Measurements from ENCODE around the gene CRACR2B. TPM values are rescaled to one million over a fixed set of nuclear protein-coding genes. Genes with fewer than 3 reads are reported as not detected.

Gene CRACR2B
- total and polyA plus RNA-seq, 2 of the 13 experiments (the other 11 are each of a cell fraction or from before 2014, with no cell fraction given) = 14.9 to 21.0 TPM

- no peak for TF ChIP-seq RBM22 (optimal IDR thresholded peaks at IDR 0.05; ENCODE audit: low read length)
- TF ChIP-seq AHDC1 (CRISPR knock-in tag; IDR thresholded peaks at IDR 0.05; ENCODE audit: borderline replicate concordance) = peak; percentile 48; the same call in 1 of the 2 replicates
- TF ChIP-seq, protein P1, sequence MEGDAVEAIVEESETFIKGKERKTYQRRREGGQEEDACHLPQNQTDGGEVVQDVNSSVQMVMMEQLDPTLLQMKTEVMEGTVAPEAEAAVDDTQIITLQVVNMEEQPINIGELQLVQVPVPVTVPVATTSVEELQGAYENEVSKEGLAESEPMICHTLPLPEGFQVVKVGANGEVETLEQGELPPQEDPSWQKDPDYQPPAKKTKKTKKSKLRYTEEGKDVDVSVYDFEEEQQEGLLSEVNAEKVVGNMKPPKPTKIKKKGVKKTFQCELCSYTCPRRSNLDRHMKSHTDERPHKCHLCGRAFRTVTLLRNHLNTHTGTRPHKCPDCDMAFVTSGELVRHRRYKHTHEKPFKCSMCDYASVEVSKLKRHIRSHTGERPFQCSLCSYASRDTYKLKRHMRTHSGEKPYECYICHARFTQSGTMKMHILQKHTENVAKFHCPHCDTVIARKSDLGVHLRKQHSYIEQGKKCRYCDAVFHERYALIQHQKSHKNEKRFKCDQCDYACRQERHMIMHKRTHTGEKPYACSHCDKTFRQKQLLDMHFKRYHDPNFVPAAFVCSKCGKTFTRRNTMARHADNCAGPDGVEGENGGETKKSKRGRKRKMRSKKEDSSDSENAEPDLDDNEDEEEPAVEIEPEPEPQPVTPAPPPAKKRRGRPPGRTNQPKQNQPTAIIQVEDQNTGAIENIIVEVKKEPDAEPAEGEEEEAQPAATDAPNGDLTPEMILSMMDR (CRISPR knock-in tag; IDR thresholded peaks at IDR 0.05) = no peak
- no peak for TF ChIP-seq ATF1 (CRISPR knock-in tag; IDR thresholded peaks at IDR 0.05)
- TF ChIP-seq HES4 (CRISPR knock-in tag; IDR thresholded peaks at IDR 0.05; ENCODE audit: borderline replicate concordance) = no peak; the same call in 1 of the 2 replicates
- no peak for TF ChIP-seq ZNF746 (CRISPR knock-in tag; IDR thresholded peaks at IDR 0.05)
- TF ChIP-seq TAF1 (CRISPR knock-in tag; IDR thresholded peaks at IDR 0.05) = no peak; the same call in 1 of the 2 replicates
- 0 out of 2 replicates have a peak, but pooled peaks have one; percentile 80 for TF ChIP-seq CHCHD3 (CRISPR knock-in tag; IDR thresholded peaks at IDR 0.05)
- TF ChIP-seq NFIC (IDR thresholded peaks at IDR 0.05; ENCODE audit: low read length) = no peak
- TF ChIP-seq BCL6 (CRISPR knock-in tag; IDR thresholded peaks at IDR 0.05) = no peak
- peak; percentile 93 for TF ChIP-seq ZNF335 (CRISPR knock-in tag; IDR thresholded peaks at IDR 0.05)
- TF ChIP-seq, protein P2, sequence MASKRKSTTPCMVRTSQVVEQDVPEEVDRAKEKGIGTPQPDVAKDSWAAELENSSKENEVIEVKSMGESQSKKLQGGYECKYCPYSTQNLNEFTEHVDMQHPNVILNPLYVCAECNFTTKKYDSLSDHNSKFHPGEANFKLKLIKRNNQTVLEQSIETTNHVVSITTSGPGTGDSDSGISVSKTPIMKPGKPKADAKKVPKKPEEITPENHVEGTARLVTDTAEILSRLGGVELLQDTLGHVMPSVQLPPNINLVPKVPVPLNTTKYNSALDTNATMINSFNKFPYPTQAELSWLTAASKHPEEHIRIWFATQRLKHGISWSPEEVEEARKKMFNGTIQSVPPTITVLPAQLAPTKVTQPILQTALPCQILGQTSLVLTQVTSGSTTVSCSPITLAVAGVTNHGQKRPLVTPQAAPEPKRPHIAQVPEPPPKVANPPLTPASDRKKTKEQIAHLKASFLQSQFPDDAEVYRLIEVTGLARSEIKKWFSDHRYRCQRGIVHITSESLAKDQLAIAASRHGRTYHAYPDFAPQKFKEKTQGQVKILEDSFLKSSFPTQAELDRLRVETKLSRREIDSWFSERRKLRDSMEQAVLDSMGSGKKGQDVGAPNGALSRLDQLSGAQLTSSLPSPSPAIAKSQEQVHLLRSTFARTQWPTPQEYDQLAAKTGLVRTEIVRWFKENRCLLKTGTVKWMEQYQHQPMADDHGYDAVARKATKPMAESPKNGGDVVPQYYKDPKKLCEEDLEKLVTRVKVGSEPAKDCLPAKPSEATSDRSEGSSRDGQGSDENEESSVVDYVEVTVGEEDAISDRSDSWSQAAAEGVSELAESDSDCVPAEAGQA (IDR thresholded peaks at IDR 0.05; ENCODE audit: low read depth) = no peak
- TF ChIP-seq, protein P2 (CRISPR knock-in tag; IDR thresholded peaks at IDR 0.05; ENCODE audit: borderline replicate concordance) = no peak
- TF ChIP-seq MTF1 (CRISPR knock-in tag; IDR thresholded peaks at IDR 0.05) = 0 out of 2 replicates have a peak, but pooled peaks have one; percentile 54
- TF ChIP-seq IKZF4 (CRISPR knock-in tag; IDR thresholded peaks at IDR 0.05; ENCODE audit: borderline replicate concordance, low read depth, not compliant biosample characterization) = no peak
- no peak for TF ChIP-seq ZZZ3 (CRISPR knock-in tag; IDR thresholded peaks at IDR 0.05; ENCODE audit: borderline replicate concordance)
- no peak for TF ChIP-seq ATM (IDR thresholded peaks at IDR 0.05; ENCODE audit: borderline replicate concordance)
Observed at GRCh38 chr11:819943-820649, 7.6 kb upstream of the CRACR2B start (continued).

Measured in HepG2 (cell line).